ENCODE measurements around the gene BICDL1. TPM values are rescaled to one million over a fixed set of nuclear protein-coding genes. Genes with fewer than 3 reads are reported as not detected.

Gene BICDL1
- polyA plus RNA-seq, 1 experiment: 0.02 TPM

GRCh38 chr12:120085920-120086645 lies 97.0 kb downstream of the BICDL1 start:
- ChIA-PET POLR2A (no interaction called here), CTCF (interaction anchor here (0.5 to 0.7 kb wide), 2 partner anchors 141 to 353 kb away, joined by 3 read pairs; no protein-coding TSS in a partner anchor)
- DNase-seq (ENCODE audit: low read depth): no peak
- TF ChIP-seq CTCF (IDR thresholded peaks at IDR 0.05; ENCODE audit: insufficient read depth, low read depth, low read length): no peak
- Histone ChIP-seq H3K36me3 (ENCODE audit: control insufficient read depth, insufficient read depth, low read length) (no peaks in the 10 kb centered on the region), H3K27me3 (ENCODE audit: control insufficient read depth, insufficient read depth, low read length) (no peaks in the 10 kb centered on the region), H3K4me3 (ENCODE audit: low read depth, low read length) (no peak overlapping the region)

GRCh38 chr12:120086801-120087621 lies 98.0 kb downstream of the BICDL1 start:
- H3K36me3 ChIP-seq (ENCODE audit: control insufficient read depth, insufficient read depth, low read length): no peaks in the 10 kb centered on the region
- H3K27me3 ChIP-seq (ENCODE audit: control insufficient read depth, insufficient read depth, low read length): no peaks in the 10 kb centered on the region
- peak; percentile 99 for TF ChIP-seq CTCF (IDR thresholded peaks at IDR 0.05; ENCODE audit: insufficient read depth, low read depth, low read length)
- DNase-seq (ENCODE audit: low read depth): peak; percentile 93
- CTCF ChIA-PET: interaction anchor here (0.6 to 1.2 kb wide), 12 partner anchors 9 to 98 kb away, joined by 3 to 5 read pairs (median 3); partner anchors contain the start of gene BICDL1
- H3K4me3 ChIP-seq (ENCODE audit: low read depth, low read length): peak overlapping the region; percentile 54
- POLR2A ChIA-PET: no interaction called here

- CTCF ChIA-PET: no interaction called here
- TF ChIP-seq CTCF (IDR thresholded peaks at IDR 0.05; ENCODE audit: insufficient read depth, low read depth, low read length): no peak
- no peak for DNase-seq (ENCODE audit: low read depth)
These were observed 100.1 kb downstream of the BICDL1 start for GRCh38 chr12:120089105-120089504.

GRCh38 chr12:120089796-120090195 lies 100.8 kb downstream of the BICDL1 start:
- CTCF ChIA-PET: interaction anchor here (0.7 kb wide), 1 partner anchor 13 kb away, joined by 3 read pairs; no protein-coding TSS in a partner anchor
- H3K36me3 ChIP-seq (ENCODE audit: control insufficient read depth, insufficient read depth, low read length): peaks cover 11% of the 10 kb centered on the region
- no peak overlapping the region for H3K4me3 ChIP-seq (ENCODE audit: low read depth, low read length)
- TF ChIP-seq CTCF (IDR thresholded peaks at IDR 0.05; ENCODE audit: insufficient read depth, low read depth, low read length): no peak
- POLR2A ChIA-PET: no interaction called here
- no peaks in the 10 kb centered on the region for H3K27me3 ChIP-seq (ENCODE audit: control insufficient read depth, insufficient read depth, low read length)
- DNase-seq (ENCODE audit: low read depth): no peak

More at GRCh38 chr12:120089105-120089504, 100.1 kb downstream of the BICDL1 start:
- POLR2A ChIA-PET: no interaction called here
- H3K36me3 ChIP-seq (ENCODE audit: control insufficient read depth, insufficient read depth, low read length): peaks cover 8% of the 10 kb centered on the region
- H3K27me3 ChIP-seq (ENCODE audit: control insufficient read depth, insufficient read depth, low read length): no peaks in the 10 kb centered on the region
- H3K4me3 ChIP-seq (ENCODE audit: low read depth, low read length): no peak overlapping the region

- Histone ChIP-seq H3K36me3 (ENCODE audit: control insufficient read depth, insufficient read depth, low read length) (peaks cover 11% of the 10 kb centered on the region), H3K4me3 (ENCODE audit: low read depth, low read length) (no peak overlapping the region), H3K27me3 (ENCODE audit: control insufficient read depth, insufficient read depth, low read length) (no peaks in the 10 kb centered on the region)
- CTCF ChIA-PET: interaction anchor here (0.7 kb wide), 1 partner anchor 12 kb away, joined by 3 read pairs; no protein-coding TSS in a partner anchor
- POLR2A ChIA-PET: no interaction called here
- DNase-seq (ENCODE audit: low read depth): no peak
- TF ChIP-seq CTCF (IDR thresholded peaks at IDR 0.05; ENCODE audit: insufficient read depth, low read depth, low read length): no peak
These were observed 101.2 kb downstream of the BICDL1 start for GRCh38 chr12:120090206-120090605.
